ENCODE measurements around the gene ANKRD11.
"Not testable (repeated sequence)": the region's sequence is repeated elsewhere in the genome, so short reads cannot be mapped to it uniquely, and the experiment has no call there.

ANKRD11 gene

DNA sequence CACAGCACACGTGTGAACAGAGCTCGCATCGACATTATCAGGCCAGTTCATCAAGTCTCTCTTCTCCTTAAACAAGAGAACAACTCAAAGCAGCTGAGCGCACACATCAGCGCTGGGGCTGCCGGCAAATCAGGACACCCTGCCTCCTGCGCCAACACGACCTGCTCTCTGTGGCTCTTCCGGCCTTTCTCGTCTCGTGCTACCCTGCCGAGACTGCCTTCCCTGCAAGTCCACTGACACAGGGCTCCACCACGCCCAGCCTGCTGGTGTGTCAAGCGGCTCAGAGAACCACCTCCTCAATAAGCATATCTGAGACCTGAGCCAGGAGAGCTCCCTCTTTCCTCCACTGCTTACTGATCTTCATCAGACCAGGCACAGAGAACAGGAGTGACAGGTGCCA, 176.0 kb downstream of the ANKRD11 start:
- Histone ChIP-seq H3K9me3 (ENCODE audit: control insufficient read depth, low read length) (no peaks in the 10 kb centered on the region), H3K27ac (ENCODE audit: insufficient read depth, low read length, poor library complexity, severe bottlenecking) (peak overlapping the region; percentile 92), H3K27me3 (replicated peaks; ENCODE audit: control insufficient read depth, insufficient read depth, low read length, poor library complexity, severe bottlenecking) (no peaks in the 10 kb centered on the region), H3K4me3 (ENCODE audit: insufficient read depth, low read depth, low read length, poor library complexity, severe bottlenecking) (peak overlapping the region; percentile 14), H3K4me1 (ENCODE audit: control insufficient read depth, insufficient read depth, low read length, poor library complexity, severe bottlenecking) (peaks cover 68% of the 10 kb centered on the region), H3K36me3 (ENCODE audit: control insufficient read depth, insufficient read depth, low read length) (peaks cover 11% of the 10 kb centered on the region)
- DNase-seq = peak; percentile 39 to 59 (median 47)

DNA sequence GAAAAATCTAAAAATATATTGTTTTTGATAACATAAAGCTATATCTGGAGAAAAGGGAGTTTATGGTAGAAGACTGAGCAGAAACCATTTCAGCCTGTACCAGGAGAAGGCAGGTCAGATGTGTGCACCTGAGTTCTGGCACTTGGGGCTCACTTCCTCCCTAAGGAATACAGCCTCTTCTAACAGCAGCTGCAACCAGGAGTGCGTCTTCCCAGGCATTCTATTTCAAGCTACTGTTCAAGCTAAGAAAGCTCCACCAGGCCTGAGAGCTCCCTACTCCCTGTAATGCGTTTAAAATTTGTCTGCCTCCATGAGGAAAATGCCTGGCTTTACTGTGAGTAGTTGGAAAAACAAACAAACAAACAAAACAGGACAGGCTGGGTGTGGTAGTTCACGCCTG, 176.8 kb downstream of the ANKRD11 start:
- no peak for DNase-seq
- H3K27ac ChIP-seq (ENCODE audit: insufficient read depth, low read length, poor library complexity, severe bottlenecking) = peak overlapping the region; percentile 92
- H3K9me3 ChIP-seq (ENCODE audit: control insufficient read depth, low read length) = no peaks in the 10 kb centered on the region
- peaks cover 10% of the 10 kb centered on the region for H3K36me3 ChIP-seq (ENCODE audit: control insufficient read depth, insufficient read depth, low read length)
- no peak overlapping the region for H3K4me3 ChIP-seq (ENCODE audit: insufficient read depth, low read depth, low read length, poor library complexity, severe bottlenecking)
- no peaks in the 10 kb centered on the region for H3K27me3 ChIP-seq (replicated peaks; ENCODE audit: control insufficient read depth, insufficient read depth, low read length, poor library complexity, severe bottlenecking)
- peaks cover 66% of the 10 kb centered on the region for H3K4me1 ChIP-seq (ENCODE audit: control insufficient read depth, insufficient read depth, low read length, poor library complexity, severe bottlenecking)

DNA sequence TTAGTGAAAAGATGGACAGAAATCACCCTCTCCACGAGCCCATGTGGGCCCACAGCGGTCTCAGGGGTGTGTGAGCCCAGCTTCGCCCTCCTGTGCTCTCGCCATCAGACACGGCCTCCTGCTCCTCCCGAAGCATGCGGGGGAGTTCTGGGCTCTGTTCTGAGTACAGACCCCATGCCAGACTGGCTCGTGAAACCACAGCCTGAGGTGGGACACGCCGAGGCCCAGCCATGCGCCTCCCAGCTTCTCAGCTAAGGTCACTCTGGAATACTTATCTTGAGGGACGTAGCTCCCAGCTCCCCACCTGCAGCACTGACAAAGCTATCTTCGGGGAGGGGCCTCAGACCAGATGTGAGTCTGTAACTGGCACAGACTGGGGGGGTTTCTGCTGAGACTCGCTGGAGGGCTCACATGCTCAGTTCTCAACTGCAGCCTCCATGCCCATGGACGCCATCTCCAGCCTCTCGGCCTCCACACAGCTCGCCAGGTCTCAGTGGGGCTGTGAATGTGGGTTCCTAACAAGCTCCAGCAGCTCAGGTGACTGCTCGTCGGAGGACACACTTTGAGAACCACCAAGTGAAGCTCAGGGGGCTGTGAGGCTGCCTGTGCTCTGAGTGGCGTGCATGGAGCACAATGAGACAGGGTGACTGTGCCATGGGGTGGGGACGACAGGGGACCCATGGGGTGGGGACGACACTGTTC, 177.6 kb downstream of the ANKRD11 start:
- H3K4me3 ChIP-seq (ENCODE audit: insufficient read depth, low read depth, low read length, poor library complexity, severe bottlenecking) = no peak overlapping the region
- peaks cover 62% of the 10 kb centered on the region for H3K4me1 ChIP-seq (ENCODE audit: control insufficient read depth, insufficient read depth, low read length, poor library complexity, severe bottlenecking)
- no peaks in the 10 kb centered on the region for H3K27me3 ChIP-seq (replicated peaks; ENCODE audit: control insufficient read depth, insufficient read depth, low read length, poor library complexity, severe bottlenecking)
- H3K27ac ChIP-seq (ENCODE audit: insufficient read depth, low read length, poor library complexity, severe bottlenecking) = peak overlapping the region; percentile 12
- no peak for DNase-seq
- H3K36me3 ChIP-seq (ENCODE audit: control insufficient read depth, insufficient read depth, low read length) = peaks cover 10% of the 10 kb centered on the region
- no peaks in the 10 kb centered on the region for H3K9me3 ChIP-seq (ENCODE audit: control insufficient read depth, low read length)

DNA sequence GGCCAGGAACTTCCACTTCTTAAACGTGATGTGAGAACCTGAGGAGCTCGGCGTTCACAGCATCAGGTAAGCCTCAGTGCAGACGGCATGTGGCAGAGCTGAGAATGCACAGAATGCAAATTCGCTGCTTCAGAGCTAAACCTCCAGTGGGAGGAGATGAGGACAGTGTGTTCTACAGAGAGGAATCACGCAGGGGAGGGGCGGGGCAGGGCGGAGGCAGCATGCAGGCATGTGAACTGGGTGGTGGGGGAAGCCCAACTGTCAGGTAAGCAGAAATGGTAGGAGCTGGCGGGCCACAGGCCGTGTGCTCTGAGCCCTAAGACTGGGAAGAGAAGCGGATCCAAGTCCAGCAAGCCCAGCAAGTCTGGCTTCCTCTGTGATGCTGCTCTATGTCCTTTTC, 178.2 kb downstream of the ANKRD11 start:
- peaks cover 60% of the 10 kb centered on the region for H3K4me1 ChIP-seq (ENCODE audit: control insufficient read depth, insufficient read depth, low read length, poor library complexity, severe bottlenecking)
- DNase-seq = no peak

DNA sequence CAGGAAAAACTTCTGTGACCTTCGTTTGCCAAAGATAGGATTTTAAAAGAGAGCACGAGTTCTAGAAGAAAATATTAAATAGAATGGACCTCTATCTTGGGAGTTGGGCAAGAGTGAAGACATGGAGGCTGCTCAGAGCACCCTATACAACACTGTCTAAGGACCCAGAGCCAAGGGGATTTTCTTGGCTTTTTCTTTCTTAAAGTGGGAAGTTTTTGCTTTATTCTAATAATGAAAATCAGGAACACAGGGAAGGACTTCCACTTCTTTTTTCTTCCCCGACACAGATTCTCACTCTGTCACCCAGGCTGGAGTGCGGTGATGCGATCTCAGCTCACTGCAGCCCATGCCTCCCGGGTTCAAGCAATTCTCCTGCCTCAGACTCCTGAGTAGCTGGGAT, 178.7 kb downstream of the ANKRD11 start:
- DNase-seq = no peak
- H3K9me3 ChIP-seq (ENCODE audit: control insufficient read depth, low read length) = no peaks in the 10 kb centered on the region
- no peak overlapping the region for H3K4me3 ChIP-seq (ENCODE audit: insufficient read depth, low read depth, low read length, poor library complexity, severe bottlenecking)
- H3K4me1 ChIP-seq (ENCODE audit: control insufficient read depth, insufficient read depth, low read length, poor library complexity, severe bottlenecking) = peaks cover 56% of the 10 kb centered on the region
- H3K27me3 ChIP-seq (replicated peaks; ENCODE audit: control insufficient read depth, insufficient read depth, low read length, poor library complexity, severe bottlenecking) = no peaks in the 10 kb centered on the region
- peaks cover 10% of the 10 kb centered on the region for H3K36me3 ChIP-seq (ENCODE audit: control insufficient read depth, insufficient read depth, low read length)
- H3K27ac ChIP-seq (ENCODE audit: insufficient read depth, low read length, poor library complexity, severe bottlenecking) = no peak overlapping the region

More for the DNA sequence above, 178.2 kb downstream of the ANKRD11 start:
- Histone ChIP-seq H3K27ac (ENCODE audit: insufficient read depth, low read length, poor library complexity, severe bottlenecking) (peak overlapping the region; percentile 12), H3K4me3 (ENCODE audit: insufficient read depth, low read depth, low read length, poor library complexity, severe bottlenecking) (no peak overlapping the region), H3K9me3 (ENCODE audit: control insufficient read depth, low read length) (no peaks in the 10 kb centered on the region), H3K36me3 (ENCODE audit: control insufficient read depth, insufficient read depth, low read length) (peaks cover 10% of the 10 kb centered on the region), H3K27me3 (replicated peaks; ENCODE audit: control insufficient read depth, insufficient read depth, low read length, poor library complexity, severe bottlenecking) (no peaks in the 10 kb centered on the region)

DNA sequence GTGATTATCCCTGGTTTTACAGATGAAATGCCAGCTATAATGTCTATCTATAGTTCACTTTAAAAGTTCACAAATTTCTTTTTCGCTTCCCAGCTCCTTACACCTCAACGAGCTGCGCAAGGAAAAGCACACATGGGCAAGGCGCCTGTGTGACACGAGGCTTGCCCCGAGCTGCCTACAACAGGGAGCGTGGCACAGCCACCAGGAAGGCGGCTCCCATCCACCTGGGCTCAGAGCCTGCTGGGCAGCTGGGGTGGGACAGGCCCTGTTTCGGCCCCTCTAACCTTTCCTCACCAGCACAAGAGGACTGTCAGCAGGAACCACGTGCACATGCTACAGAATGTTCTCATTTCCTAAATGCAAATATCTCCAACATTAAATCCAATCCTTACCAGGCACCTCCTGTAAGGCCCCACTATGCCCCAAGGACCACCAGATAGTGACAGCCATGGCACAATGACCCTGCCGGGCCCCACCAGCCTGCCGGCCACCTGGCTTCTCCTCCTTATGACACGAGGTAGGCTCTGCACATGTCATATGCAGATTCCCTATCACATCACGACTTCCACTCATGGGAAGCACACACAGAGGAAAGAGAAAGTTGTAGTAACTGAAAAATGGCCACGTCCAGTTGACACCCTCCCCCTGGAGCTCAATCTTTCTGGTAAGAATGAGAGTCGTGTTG, 180.8 kb downstream of the ANKRD11 start:
- Histone ChIP-seq H3K4me1 (ENCODE audit: control insufficient read depth, insufficient read depth, low read length, poor library complexity, severe bottlenecking) (peaks cover 36% of the 10 kb centered on the region), H3K36me3 (ENCODE audit: control insufficient read depth, insufficient read depth, low read length) (peaks cover 18% of the 10 kb centered on the region), H3K27me3 (replicated peaks; ENCODE audit: control insufficient read depth, insufficient read depth, low read length, poor library complexity, severe bottlenecking) (no peaks in the 10 kb centered on the region), H3K4me3 (ENCODE audit: insufficient read depth, low read depth, low read length, poor library complexity, severe bottlenecking) (no peak overlapping the region), H3K9me3 (ENCODE audit: control insufficient read depth, low read length) (no peaks in the 10 kb centered on the region), H3K27ac (ENCODE audit: insufficient read depth, low read length, poor library complexity, severe bottlenecking) (no peak overlapping the region)
- DNase-seq = no peak

DNA sequence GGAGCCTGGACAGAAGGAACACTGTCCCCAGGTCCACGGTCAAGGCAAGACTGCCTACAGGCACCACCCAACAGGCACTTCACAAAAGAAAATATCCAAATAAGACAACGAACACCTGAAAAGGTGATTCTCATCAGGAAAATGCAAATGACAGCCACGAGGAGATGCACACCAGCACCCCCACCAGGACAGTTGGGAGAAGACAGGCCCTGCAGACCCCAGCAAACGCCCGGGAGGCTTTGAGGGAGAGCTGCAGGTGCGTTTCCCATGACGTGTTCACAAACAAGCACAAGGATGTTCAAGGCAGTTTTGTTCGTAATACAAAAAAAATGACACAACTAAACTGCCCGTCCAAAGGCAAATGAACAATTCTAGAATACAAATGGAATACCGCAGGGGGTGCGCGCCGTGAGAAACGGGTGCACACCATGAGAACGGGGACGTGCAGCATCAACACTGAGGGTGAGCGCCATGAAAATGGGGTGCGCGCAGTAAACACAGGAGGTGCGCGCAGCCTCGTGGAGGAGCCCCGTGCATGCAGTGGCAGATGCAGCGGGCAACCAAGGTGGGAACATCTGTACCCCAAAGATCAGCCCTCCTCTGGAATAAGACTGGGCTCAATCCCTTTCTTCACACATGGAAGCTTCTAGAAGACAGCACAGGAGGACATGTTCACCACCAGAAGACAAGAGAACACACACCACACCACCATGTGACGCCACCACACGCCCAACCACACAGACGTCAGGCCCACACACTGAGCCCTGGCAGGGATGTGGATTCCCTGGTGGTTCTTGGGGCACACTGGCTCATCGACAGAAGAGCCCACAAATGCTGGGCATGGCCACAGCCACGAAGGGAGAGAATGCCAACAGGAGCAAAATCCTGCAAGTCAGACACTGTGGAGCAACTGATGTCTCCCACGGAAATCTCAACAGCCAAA, 181.7 kb downstream of the ANKRD11 start:
- peaks cover 27% of the 10 kb centered on the region for H3K36me3 ChIP-seq (ENCODE audit: control insufficient read depth, insufficient read depth, low read length)
- peak in 1 of 3 donors; percentile 28 for DNase-seq
- no peaks in the 10 kb centered on the region for H3K9me3 ChIP-seq (ENCODE audit: control insufficient read depth, low read length)
- no peak overlapping the region for H3K4me3 ChIP-seq (ENCODE audit: insufficient read depth, low read depth, low read length, poor library complexity, severe bottlenecking)
- H3K27ac ChIP-seq (ENCODE audit: insufficient read depth, low read length, poor library complexity, severe bottlenecking) = no peak overlapping the region
- H3K27me3 ChIP-seq (replicated peaks; ENCODE audit: control insufficient read depth, insufficient read depth, low read length, poor library complexity, severe bottlenecking) = no peaks in the 10 kb centered on the region
- peaks cover 26% of the 10 kb centered on the region for H3K4me1 ChIP-seq (ENCODE audit: control insufficient read depth, insufficient read depth, low read length, poor library complexity, severe bottlenecking)

DNA sequence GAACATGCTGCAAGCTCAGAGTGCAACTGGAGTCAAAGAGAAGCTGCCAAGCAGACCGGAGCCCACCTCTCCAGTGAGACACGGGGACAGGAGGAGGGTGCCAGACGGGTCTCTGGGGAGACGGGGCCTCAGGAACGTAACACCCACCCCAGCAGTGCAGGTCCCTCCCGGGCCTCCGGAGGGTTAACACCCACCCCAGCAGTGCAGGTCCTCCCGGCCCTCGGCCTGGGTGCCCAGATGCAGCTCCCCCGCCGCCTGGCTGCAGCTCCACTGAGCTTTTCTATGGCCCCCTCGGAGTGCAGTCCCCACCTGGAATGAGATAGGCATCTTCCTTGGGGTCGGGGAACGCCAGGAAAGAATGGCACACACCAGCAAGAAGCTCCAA, 182.9 kb downstream of the ANKRD11 start:
- no peak for DNase-seq
- Histone ChIP-seq H3K4me3 (ENCODE audit: insufficient read depth, low read depth, low read length, poor library complexity, severe bottlenecking) (no peak overlapping the region), H3K27ac (ENCODE audit: insufficient read depth, low read length, poor library complexity, severe bottlenecking) (no peak overlapping the region), H3K36me3 (ENCODE audit: control insufficient read depth, insufficient read depth, low read length) (peaks cover 30% of the 10 kb centered on the region), H3K4me1 (ENCODE audit: control insufficient read depth, insufficient read depth, low read length, poor library complexity, severe bottlenecking) (peaks cover 19% of the 10 kb centered on the region), H3K27me3 (replicated peaks; ENCODE audit: control insufficient read depth, insufficient read depth, low read length, poor library complexity, severe bottlenecking) (no peaks in the 10 kb centered on the region), H3K9me3 (ENCODE audit: control insufficient read depth, low read length) (no peaks in the 10 kb centered on the region)

DNA sequence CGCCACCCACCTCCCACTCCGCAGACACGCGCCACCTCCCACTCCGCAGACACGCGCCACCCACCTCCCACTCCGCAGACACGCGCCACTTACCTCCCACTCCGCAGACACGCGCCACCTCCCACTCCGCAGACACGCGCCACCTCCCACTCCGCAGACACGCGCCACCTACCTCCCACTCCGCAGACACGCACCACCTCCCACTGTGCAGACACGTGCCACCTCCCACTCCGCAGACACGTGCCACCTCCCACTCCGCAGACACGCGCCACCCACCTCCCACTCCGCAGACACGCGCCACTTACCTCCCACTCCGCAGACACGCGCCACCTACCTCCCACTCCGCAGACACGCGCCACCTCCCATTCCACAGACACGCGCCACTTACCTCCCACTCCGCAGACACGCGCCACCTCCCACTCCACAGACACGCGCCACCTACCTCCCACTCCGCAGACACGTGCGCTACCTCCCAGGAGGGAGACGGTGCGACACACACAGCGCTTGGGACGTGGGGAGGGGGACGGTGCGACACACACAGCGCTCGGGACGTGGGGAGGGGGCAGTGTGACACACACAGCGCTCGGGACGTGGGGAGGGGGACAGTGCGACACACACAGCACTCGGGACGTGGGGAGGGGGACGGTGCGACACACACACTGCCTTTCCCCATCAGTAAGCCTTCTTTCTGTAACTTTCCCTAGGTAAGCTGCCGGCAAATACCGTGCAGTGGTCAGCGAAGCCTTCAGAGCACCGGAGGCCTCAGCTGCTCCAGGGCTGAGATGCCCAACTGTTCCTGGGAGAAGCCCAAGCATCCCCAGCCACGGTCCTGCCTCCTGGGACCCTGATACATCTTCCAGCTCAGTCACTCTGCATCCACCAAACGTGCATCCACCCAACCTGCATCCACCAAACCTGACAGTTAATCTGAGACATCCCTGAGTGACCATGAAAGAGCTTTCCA, 183.6 kb downstream of the ANKRD11 start:
- peaks cover 27% of the 10 kb centered on the region for H3K36me3 ChIP-seq (ENCODE audit: control insufficient read depth, insufficient read depth, low read length)
- H3K27ac ChIP-seq (ENCODE audit: insufficient read depth, low read length, poor library complexity, severe bottlenecking); DNase-seq; H3K9me3 ChIP-seq (ENCODE audit: control insufficient read depth, low read length); H3K4me3 ChIP-seq (ENCODE audit: insufficient read depth, low read depth, low read length, poor library complexity, severe bottlenecking); H3K27me3 ChIP-seq (replicated peaks; ENCODE audit: control insufficient read depth, insufficient read depth, low read length, poor library complexity, severe bottlenecking): not testable (repeated sequence)
- H3K4me1 ChIP-seq (ENCODE audit: control insufficient read depth, insufficient read depth, low read length, poor library complexity, severe bottlenecking) = peaks cover 18% of the 10 kb centered on the region

All from effector memory CD4-positive, alpha-beta T cell (primary cell).